Spleen (tissue), 7 donors: ENCODE measurements around the gene PRTG.

ENCODE experiments used
- CTCF ChIP-seq, 11 experiments: fragments of 200-600 bp in 7 of 11; fragments of 450-650 bp in 4 of 11; sonication (generic) in 4 of 11; IDR thresholded peaks in 8 of 11; conservative IDR thresholded peaks in 3 of 11; 1 replicate in 7 of 11; 2 replicates in 4 of 11; pipeline versions ENCODE4 v1.4.0 to v1.8.0; 2016 to 2021; ENCODE audit warnings: antibody characterized with exemption in 11 of 11, inconsistent platforms in 4 of 11, mild to moderate bottlenecking in 1 of 11
- POLR2A ChIP-seq, 3 donors: fragments of 450-650 bp; IDR thresholded peaks; one replicate each; pipeline ENCODE4 v1.5.1; 2017; ENCODE audit warnings: antibody characterized with exemption in 3 of 3, mild to moderate bottlenecking in 1 of 3
- POLR2AphosphoS5 ChIP-seq, 3 donors: sonication (generic); formaldehyde crosslinking; IDR thresholded peaks; one replicate each; pipeline ENCODE4 v1.5.1; 2017; ENCODE audit warnings: antibody characterized with exemption in 3 of 3
- donor health status: DM: no; HTN: no; CAD: no; lungs with moderate emphysema.
- donor health status: DM: no; HTN: no; CAD: no.
- donor health status: DM: no; HTN: no; CAD: no.

- no peak for TF ChIP-seq POLR2A (IDR thresholded peaks at IDR 0.05)
- peak in 8 of 11 experiments; percentile 8 to 49 (median 36) for TF ChIP-seq CTCF (IDR thresholded peaks at IDR 0.05 in 8 of 11, conservative IDR thresholded peaks at IDR 0.05 in 3 of 11)
- no peak for TF ChIP-seq POLR2AphosphoS5 (IDR thresholded peaks at IDR 0.05)
These were observed 46.2 kb upstream of the PRTG start for GRCh38 chr15:55789066-55789660.
